Stimulated activated CD4-positive, alpha-beta T cell treated with anti-CD3 and anti-CD28 coated beads, Interleukin-1b, Interleukin-23, amount 100 ng/mL, for 48 hours (primary cell): ENCODE measurements around the gene STOML3.
"Not testable (repeated sequence)": the region's sequence is repeated elsewhere in the genome, so short reads cannot be mapped to it uniquely, and the experiment has no call there.

Experiments
- DNase-seq: peaks from one replicate; pipeline ENCODE4 v3.0.0-alpha.2; 2020

STOML3 gene, protein sequence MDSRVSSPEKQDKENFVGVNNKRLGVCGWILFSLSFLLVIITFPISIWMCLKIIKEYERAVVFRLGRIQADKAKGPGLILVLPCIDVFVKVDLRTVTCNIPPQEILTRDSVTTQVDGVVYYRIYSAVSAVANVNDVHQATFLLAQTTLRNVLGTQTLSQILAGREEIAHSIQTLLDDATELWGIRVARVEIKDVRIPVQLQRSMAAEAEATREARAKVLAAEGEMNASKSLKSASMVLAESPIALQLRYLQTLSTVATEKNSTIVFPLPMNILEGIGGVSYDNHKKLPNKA

DNA sequence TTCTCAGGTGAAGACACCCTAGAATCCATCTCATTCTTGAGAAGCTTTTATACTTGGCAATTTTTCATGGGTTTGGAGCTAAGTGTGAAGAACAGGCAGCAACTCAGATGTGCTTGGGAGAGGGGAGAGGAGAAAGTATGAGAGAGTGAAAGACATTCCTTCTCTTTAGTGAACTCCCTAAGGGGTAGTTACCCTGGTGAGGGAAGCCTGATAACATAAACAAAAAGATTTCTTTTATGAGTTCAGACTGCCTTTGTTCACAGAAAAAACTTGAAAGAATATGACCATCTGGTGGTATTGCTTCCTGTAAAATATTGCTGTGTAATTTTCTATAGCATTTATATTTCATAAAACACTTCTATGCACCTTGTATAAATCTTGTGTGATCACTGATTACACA lies at the start of gene STOML3:
TSS of gene STOML3 (minus strand) at position 139 of the 400 bp plus-strand sequence. CDS start at position 29, 110 bp downstream.
- no peak for DNase-seq

DNA sequence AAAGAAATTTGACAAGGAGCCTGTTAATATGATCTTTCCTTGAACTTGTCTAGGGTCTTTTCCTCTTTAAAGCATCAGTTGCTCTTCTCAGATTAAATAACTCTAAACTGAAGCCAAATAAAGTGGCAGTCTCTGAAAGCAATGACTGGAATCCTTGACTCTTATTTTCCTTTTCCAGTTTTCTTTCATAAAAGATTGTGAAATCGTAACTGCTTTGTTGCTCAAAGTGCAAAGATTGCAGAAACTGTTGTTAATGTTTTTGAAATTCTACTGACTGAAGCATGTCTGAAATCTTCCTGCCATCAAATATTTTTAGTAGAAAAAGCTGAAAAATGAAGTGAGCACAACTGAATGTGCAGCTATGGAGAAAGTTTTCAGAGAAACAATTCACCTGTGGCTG lies 49.6 kb upstream of the STOML3 start:
- no peak for DNase-seq

DNA sequence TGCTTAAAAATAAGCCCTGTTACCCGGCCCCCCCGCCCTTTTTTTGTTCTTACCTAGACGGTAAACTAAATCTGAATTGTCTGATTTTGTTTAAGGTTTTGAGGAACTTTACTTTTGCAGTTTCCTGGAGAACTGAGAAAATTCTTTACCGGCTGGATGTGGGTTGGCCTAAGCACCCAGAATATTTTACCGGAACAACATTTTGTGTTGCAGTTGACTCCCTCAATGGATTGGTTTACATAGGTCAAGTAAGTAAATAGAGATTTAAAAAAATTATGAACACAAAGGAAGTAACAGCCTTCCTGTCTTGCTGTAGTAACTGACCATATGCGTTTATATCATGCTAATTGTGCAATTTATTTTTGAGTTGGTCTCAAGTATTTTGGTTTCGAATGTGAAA lies 48.4 kb upstream of the STOML3 start:
- no peak for DNase-seq

DNA sequence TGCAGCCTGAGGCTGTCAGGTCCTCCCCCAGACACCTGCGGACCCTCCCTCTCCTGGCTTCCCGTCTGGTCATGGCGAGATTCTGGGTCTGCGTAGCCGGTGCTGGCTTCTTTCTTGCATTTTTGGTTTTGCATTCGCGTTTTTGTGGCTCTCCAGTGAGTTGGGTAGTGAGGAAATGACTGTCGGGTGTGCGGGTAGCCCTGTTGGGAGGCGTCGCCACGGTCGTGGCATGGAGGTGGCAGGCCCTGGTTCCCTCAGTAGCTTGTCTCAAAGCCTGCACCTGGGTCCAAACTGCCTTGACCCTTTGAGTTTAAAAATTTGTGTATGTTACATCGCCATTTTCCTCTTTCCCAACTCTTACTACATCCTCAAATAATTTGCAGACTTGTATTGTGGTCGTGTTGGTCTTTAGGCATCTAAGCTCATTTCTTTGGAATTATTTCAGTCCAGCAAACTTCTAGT lies 48.0 kb upstream of the STOML3 start:
- DNase-seq: peak; percentile 73

DNA sequence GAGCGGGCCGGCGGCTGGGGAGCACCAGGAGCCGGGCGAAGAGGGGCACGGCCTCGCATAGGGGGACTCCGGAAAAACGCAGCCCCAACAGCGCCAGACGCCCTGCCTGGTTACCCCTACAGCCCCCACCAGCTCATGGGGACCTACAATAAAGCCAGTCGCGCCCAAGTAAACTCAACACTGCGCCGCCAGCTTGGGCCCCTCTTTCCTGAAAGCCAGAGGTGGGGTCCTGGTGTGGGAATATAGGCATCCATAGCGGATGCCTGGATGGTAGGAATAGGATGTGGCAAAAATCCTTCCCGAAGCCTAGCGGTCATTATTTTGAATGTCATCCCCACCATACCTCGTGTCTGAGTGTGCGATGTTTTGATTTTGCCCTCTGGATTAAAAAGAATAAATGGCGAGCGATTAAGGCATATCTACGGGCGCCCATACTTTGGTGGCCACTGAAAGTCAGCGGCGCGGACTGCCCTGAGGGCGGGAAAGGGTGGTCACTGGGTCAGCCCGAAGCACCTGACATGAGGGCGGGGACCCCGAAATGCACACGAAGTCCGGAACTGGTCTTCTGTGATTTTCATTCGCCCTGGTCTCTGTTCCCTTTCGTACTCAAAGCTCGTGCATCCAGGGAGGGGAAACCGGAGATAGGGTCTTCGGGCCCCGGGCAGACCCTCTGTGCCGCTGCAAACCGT lies 47.4 kb upstream of the STOML3 start, which contains the start of the genes NHLRC3 and PROSER1:
TSS of gene NHLRC3 (plus strand) at position 577 of the 689 bp plus-strand sequence. CDS start 184 bp downstream, outside the sequence.
TSS of gene PROSER1 (minus strand) at position 210 of the 689 bp plus-strand sequence. CDS start 847 bp downstream, outside the sequence.
- peak; percentile 82 for DNase-seq

DNA sequence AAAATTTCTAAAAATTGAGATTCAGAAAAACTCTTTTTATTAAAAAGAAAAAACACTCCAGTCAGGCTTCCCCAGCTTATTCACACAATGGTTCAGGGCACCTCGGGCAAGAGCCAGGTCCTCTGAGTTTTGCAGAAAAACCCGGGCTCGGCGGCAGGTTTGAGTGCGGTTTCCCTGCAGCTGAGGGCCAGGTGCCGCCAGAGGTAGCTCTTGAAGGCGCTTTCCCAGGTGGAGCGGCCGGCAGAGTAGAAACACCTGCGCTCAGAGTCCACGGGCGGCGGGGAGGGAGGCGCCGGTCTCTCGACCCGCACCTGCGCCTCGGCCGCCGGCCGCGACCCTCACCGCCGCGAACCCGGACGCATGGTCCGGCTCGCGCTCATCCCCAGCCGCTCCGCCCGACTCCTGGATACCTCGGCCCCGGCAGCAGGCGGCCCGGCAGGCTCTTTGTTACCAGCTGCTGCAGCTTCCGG lies 46.8 kb upstream of the STOML3 start:
- DNase-seq: no peak

DNA sequence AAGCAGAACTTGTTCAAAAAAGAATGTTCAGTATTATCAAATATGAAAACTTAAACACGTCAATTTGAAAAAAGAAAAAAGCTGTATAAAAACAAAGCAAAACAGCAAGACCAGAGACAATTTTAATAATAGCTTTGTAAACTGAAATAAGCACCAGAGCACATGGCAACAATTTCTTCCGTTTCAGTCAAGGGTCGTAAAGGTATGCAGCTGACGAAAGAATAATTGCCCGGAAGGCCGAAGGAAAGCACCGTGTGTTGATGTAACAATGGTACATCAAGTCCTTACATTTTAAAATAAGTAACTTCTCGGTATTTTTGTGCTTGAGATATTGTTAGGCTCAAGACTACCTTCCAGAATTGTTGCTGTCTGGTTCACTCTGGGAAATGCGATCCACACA lies 45.6 kb upstream of the STOML3 start:
- peak; percentile 27 for DNase-seq

DNA sequence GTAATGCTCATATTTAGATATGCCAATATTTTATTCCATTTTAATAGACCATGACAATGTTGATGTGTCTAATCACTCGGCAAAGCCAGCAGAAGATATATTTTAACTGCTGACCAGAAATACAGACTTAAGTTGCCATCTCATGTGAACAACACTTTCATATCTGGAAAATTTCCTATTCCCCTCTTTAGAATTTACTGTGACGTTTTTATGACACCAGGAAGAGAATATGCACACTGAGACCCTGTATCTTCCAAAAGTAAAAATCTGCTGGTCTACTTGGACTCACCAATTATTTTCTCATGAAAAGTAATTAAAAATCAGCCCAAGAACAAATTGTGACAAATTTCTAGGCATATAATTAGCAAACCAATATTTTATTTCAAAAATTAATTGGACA lies 45.2 kb upstream of the STOML3 start:
- no peak for DNase-seq

DNA sequence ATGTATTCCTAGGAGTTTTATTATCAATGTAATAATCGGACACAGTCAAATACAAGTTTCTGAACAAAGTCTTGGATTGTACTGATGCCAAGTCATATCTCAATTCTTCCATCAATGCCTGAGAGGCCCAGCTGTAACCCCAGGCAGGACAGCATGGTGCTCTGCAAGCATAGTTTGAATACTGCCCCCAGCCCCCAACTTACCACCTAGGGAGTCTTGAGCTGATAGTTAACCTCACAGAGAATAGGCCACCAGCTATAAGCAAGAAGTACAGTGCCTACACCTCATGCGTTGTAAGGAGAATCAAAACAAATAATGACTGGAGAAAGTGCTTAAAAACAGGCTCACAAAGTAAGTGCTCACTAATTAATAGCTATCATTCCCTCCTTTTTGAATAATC lies 44.6 kb upstream of the STOML3 start:
- no peak for DNase-seq

DNA sequence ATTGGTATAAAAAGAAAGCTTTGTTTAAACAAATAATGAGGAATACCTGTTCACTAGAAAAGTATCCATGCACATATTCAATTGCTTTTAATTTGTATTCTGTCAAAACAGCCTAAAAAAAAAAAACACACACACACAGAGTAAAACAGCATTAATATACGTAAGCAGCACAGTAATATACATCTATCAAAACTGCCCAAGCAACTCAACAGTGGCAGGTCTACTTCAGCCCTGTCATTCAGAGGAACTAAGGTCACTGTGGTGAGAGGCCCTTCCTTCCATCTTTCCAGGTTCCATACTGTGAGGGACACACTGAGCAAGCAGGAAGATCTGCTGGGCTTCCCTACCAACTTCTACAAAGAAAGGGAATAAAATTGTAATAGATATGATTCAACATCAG lies 43.5 kb upstream of the STOML3 start:
- DNase-seq: no peak

DNA sequence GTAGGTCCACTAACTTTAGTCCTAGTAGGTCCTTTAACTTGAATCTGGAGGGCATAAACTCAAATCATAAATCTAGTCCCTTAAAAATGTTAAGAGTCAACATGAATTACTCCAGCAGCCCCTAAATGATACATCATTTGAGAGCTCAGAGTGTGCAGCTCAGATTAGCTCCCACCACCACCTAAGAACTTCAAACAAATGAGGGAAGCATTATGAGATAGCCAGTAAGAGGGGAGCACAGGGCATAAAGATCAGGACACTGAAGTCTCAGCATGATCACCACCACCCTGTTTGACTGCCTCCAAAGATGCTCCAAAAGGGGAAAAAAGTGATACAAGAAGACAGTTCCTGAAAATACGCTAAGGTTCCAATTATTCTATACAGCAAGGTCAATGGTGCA lies 41.5 kb upstream of the STOML3 start:
- no peak for DNase-seq

DNA sequence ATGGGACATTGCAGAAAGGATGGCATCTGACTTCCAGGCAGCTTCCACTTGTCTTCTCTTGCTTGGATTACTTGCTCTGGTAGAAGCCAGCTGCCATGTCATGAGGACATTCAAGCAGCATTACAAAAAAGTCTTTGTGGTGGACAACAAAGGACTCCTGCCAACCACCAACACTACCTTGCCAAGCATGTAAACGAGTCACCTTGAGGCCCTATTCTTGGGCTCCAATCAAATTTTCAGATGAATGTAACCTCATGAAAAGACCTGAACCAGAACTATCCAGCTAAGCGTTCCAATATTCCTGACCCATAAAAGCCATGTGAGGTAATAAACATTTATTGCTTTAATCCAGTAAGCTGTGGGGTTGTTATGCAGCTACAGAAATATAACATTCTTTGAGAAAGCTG lies 34.8 kb upstream of the STOML3 start:
- DNase-seq: no peak

DNA sequence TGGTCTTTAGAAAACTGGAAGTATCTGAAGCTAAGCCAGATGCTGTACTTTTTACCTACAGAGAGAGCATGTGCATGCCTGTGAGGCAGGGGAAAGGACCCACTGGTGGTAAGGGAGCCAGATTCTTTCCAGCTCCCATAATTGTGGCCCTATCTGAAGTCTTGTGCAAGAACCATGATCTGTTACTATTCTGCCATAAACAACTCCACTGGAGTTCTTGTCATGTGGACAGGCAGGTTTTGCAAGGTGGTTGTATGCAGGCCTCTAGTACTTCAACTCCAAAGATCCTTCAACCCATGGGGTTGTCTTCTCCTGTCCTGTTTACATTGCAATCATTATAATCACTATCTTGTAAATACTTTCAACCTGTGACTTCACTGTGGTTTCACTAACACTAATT lies 33.1 kb upstream of the STOML3 start:
- no peak for DNase-seq

DNA sequence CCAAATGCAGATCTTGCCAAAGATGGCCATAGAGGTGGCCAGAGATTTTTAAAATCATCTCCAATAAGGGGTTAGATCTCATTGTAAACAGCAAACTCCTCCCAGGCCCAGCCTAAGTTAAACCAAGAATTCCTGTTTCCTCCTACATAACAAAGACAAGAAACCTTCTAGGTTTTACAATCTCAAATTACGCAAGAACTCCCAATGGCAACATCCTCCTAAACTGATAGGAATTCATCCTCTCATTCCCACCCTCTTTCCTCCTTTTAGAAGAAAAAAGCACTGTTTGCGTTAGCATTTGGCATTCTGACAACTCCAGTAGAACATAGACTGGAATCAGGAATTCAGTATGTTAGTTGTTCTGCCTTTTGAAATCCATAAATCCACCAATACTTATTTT lies 32.7 kb upstream of the STOML3 start:
- DNase-seq: no peak

DNA sequence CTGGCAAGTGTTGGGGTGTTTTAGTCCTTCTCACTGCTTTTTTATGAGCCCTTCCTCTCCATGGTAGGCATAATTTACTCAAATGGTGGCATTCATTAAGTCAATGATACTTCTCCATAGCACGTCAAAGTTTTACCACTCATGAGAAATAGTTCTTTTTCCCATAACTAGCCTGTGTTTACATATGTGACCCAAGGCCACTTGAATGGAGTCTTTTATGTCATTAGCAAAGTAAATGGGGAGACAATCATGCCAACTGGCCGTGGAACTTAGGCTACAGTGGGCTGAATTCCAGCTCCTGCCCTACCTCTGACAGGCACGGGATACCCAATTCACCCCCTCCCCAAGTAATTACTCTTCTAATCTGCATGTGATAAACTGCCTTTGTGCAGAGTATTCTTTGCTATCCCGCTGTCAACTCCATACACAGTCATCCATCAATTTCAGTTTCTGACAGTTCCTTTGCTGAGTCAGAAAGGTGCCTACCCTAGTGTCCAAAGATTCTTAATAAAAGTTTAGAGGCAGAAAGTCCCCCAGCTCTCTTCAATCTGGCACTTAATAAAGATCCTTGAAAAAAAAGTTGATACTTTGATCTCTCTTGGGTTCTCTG lies 30.3 kb upstream of the STOML3 start:
- DNase-seq: no peak

DNA sequence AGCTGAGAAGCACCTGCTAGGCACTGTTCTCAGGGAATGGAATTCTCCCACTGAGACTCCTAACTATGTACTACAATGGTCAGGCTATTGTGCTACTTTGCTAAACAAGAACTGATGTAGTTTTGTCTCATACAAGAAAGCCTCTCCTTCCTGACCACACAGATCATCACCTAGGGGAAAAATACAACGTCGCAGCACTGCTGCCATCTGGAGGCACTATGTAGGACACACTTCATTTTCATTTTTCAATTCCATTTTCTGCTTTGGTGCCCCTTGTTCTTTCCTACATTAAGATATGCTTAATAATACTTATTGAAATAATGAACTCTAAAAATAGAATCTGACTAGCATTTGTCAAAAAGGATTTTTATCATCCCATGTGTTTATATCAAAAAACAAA lies 26.2 kb upstream of the STOML3 start:
- peak; percentile 8 for DNase-seq

DNA sequence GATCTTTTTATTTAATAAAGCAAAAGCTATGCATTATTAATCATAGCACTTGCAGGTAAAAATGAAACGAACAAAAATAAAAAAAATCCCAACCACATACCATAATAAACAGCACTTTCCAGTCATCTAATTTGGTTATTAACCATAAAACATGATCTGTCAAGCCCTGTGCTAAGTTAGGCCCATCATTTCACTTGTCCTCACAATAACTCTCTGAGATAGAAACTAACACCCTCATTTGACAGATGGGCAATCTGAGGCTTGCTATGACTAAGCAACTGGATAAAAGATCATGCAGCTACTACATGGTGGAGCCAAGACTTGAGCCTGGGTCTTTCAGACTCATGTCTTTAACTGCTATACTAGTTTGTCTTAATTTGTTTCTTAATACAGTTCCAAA lies 25.5 kb upstream of the STOML3 start:
- no peak for DNase-seq

DNA sequence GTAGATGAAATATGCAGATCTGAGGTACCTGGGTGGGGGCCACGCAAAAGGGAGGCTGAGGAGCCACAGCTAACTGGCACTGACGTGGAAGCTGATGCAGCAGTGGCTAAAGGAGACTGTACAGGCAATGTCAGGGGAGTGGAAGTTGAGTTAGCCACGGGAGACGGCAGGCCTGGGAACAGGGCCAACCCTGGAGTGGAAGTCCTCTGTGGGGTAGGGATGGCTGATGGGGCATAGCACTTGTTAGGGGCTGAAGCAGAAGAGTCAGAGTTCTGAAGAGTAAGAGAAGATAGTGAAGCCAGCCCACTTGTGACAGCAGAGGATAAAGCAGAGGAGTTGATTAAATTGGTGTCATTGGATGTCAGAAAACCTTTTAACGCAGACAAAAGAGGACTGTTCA lies 22.8 kb upstream of the STOML3 start:
- no peak for DNase-seq

DNA sequence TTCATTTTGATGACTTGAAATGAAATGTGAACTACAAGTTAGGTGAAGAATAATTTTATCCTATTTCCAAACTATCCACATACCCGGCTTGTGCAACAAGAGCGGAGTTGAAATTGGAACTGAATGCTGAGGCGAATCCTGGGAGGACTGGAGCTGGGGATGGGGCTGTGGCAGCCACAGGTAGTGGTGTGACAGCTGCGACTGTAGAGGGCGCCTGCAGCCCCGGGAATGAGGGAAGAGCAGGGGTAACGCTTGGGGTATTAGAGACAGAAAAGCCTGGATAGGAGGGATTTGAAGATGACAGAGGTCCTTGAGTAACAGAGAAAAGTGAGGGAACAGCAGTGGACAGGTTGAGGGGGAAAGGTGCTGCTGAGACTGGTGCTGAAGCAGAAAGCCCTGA lies 22.0 kb upstream of the STOML3 start:
- DNase-seq: no peak

DNA sequence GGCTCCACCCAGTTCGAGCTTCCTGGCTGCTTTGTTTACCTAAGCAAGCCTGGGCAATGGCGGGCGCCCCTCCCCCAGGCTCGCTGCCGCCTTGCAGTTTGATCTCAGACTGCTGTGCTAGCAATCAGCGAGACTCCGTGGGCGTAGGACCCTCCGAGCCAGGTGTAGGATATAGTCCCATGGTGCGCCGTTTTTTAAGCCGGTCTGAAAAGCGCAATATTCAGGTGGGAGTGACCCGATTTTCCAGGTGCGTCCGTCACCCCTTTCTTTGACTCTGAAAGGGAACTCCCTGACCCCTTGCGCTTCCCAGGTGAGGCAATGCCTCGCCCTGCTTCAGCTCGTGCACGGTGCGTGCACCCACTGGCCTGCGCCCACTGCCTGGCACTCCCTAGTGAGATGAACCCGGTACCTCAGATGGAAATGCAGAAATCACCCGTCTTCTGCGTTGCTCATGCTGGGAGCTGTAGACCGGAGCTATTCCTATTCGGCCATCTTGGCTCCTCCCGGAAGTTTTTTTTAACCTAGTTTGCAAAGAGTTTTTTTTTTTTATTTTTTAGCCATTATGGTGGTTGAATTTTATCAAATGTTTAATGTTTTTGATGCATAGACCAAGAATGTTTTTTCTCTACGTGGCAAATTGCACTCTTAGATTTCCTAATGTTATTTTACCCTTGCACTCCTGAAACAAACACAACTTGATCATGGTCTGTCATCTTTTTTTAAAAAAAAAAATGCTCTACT lies 15.9 kb upstream of the STOML3 start:
- not testable (repeated sequence) for DNase-seq

DNA sequence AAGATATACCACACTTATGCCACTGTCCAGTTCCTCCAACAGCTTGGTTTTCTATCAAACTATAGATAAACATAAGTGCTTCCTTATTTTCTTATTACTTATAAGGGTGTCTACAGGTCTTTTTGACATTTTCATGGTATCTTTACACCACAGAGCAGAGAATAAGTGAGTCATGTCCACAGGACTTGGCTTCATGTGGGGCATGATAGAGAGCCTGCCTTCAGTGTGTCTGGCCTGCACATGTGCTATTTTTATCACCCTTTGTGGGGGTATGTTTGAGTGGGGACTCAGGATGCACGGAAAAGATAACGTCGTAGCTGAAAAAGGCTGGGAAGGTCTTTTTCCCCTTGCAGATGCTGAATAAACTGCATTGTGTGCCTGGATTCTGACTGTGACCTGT lies 8.1 kb upstream of the STOML3 start:
- no peak for DNase-seq

DNA sequence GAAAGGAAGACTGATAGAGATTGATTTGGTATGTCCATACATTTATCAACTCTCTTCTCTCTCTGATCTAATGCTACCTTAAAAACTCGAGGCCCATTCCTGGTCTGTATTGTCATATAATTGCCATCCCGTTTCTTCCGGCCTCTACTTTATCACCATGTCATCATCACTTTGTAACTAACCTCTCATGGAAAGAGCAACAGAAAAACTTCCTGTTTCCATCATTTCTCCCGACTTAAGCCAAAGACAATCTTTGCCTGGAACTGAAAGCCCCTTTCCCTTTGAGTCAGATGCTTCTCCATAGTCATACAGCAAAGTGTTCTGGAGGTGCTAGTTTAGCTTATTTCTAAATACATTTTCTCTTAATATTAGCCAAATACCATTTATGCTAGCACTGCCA lies 2.8 kb upstream of the STOML3 start:
- DNase-seq: no peak

DNA sequence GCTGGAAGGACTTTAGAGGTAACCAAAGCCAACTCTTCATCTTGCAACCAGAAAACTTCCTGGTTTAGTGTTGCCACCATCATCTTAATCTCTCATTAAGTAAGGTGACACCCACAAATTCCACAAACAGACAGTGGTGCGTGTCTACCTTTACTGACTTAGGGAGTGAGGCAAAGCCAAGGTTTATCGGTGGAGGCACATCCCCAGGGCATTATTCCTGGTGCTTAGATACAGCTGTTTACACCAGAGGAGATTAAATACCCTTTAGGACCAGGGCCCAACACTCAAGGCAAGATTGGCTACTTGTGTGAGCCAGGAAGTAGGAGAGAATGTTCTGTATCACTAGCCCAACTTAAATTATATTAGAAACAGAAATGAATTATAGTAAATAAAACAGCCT lies 9.5 kb downstream of the STOML3 start:
- DNase-seq: no peak
